ENCODE results near the gene ELMO1. TPM values are rescaled to one million over a fixed set of nuclear protein-coding genes. Genes with fewer than 3 reads are reported as not detected.

ELMO1 gene
- total and polyA plus RNA-seq, 2 of the 13 experiments (the other 11 are each of a cell fraction or from before 2014, with no cell fraction given): 0.11 to 0.17 TPM

DNA sequence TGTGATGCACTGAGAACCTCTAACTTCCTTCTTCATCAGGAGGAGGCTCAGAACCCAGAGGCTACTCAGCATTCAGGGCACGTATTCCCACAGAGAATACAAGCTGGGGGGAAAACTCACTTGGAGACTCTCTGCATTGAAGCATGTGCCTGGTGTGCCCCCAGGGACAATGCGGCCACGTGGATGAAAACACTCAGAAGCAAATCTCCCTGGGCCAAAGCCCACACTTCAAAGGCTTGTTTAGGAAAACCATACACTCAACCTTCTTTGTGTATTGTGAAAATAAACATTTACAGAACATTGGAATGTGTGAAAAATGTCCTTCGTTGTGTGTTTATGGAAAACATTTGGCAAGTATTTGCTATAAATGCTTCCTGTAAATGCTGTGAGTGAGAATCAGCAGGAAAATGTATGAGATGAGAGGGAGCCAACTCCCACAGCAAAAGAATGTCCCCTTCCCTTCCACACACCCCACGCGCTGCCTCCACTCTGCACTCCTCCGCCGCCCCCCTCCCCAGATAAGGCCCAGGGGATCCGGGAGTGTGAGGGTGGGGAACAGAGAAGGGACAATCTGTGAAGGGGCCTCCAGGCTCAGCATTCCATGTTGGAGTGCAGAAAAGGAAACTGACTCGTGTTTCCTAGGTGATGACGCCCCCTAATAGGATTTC is 339.5 kb downstream of the ELMO1 start (continued):
- TF ChIP-seq, protein P1, sequence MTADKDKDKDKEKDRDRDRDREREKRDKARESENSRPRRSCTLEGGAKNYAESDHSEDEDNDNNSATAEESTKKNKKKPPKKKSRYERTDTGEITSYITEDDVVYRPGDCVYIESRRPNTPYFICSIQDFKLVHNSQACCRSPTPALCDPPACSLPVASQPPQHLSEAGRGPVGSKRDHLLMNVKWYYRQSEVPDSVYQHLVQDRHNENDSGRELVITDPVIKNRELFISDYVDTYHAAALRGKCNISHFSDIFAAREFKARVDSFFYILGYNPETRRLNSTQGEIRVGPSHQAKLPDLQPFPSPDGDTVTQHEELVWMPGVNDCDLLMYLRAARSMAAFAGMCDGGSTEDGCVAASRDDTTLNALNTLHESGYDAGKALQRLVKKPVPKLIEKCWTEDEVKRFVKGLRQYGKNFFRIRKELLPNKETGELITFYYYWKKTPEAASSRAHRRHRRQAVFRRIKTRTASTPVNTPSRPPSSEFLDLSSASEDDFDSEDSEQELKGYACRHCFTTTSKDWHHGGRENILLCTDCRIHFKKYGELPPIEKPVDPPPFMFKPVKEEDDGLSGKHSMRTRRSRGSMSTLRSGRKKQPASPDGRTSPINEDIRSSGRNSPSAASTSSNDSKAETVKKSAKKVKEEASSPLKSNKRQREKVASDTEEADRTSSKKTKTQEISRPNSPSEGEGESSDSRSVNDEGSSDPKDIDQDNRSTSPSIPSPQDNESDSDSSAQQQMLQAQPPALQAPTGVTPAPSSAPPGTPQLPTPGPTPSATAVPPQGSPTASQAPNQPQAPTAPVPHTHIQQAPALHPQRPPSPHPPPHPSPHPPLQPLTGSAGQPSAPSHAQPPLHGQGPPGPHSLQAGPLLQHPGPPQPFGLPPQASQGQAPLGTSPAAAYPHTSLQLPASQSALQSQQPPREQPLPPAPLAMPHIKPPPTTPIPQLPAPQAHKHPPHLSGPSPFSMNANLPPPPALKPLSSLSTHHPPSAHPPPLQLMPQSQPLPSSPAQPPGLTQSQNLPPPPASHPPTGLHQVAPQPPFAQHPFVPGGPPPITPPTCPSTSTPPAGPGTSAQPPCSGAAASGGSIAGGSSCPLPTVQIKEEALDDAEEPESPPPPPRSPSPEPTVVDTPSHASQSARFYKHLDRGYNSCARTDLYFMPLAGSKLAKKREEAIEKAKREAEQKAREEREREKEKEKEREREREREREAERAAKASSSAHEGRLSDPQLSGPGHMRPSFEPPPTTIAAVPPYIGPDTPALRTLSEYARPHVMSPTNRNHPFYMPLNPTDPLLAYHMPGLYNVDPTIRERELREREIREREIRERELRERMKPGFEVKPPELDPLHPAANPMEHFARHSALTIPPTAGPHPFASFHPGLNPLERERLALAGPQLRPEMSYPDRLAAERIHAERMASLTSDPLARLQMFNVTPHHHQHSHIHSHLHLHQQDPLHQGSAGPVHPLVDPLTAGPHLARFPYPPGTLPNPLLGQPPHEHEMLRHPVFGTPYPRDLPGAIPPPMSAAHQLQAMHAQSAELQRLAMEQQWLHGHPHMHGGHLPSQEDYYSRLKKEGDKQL (CRISPR knock-in tag; IDR thresholded peaks at IDR 0.05; ENCODE audit: low read depth): 0 out of 2 replicates have a peak, but pooled peaks have one; percentile 18
- TF ChIP-seq SOX13 (IDR thresholded peaks at IDR 0.05): 0 out of 2 replicates have a peak, but pooled peaks have one; percentile 24
- TF ChIP-seq SOX13 (CRISPR knock-in tag; conservative IDR thresholded peaks at IDR 0.05 in 1 of 2, IDR thresholded peaks at IDR 0.05 in 1 of 2): peak in 1 of 2 experiments; percentile 86; a peak in 2 of 4 replicates
- 0 out of 2 replicates have a peak, but pooled peaks have one; percentile 18 for TF ChIP-seq CREM (IDR thresholded peaks at IDR 0.05)
- TF ChIP-seq CREM (CRISPR knock-in tag; IDR thresholded peaks at IDR 0.05): no peak
- TF ChIP-seq NFKBIZ (CRISPR knock-in tag; IDR thresholded peaks at IDR 0.05): no peak
- no peak for TF ChIP-seq SOX6 (IDR thresholded peaks at IDR 0.05)
- TF ChIP-seq SOX6 (CRISPR knock-in tag; IDR thresholded peaks at IDR 0.05): peak; percentile 87
- TF ChIP-seq, protein P2, sequence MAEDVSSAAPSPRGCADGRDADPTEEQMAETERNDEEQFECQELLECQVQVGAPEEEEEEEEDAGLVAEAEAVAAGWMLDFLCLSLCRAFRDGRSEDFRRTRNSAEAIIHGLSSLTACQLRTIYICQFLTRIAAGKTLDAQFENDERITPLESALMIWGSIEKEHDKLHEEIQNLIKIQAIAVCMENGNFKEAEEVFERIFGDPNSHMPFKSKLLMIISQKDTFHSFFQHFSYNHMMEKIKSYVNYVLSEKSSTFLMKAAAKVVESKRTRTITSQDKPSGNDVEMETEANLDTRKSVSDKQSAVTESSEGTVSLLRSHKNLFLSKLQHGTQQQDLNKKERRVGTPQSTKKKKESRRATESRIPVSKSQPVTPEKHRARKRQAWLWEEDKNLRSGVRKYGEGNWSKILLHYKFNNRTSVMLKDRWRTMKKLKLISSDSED (CRISPR knock-in tag; IDR thresholded peaks at IDR 0.05): no peak
- no peak for TF ChIP-seq RFXANK (CRISPR knock-in tag; IDR thresholded peaks at IDR 0.05)
- no peak for TF ChIP-seq EED (CRISPR knock-in tag; IDR thresholded peaks at IDR 0.05)
- 0 out of 4 replicates have a peak, but pooled peaks of 1 of the 2 experiments have one; percentile 11 for TF ChIP-seq EP300 (IDR thresholded peaks at IDR 0.05; ENCODE audit: low read depth in 2 of 2, low read length in 2 of 2)
- TF ChIP-seq EP300 (CRISPR knock-in tag; IDR thresholded peaks at IDR 0.05; ENCODE audit: borderline replicate concordance): no peak
- TF ChIP-seq, protein P3, sequence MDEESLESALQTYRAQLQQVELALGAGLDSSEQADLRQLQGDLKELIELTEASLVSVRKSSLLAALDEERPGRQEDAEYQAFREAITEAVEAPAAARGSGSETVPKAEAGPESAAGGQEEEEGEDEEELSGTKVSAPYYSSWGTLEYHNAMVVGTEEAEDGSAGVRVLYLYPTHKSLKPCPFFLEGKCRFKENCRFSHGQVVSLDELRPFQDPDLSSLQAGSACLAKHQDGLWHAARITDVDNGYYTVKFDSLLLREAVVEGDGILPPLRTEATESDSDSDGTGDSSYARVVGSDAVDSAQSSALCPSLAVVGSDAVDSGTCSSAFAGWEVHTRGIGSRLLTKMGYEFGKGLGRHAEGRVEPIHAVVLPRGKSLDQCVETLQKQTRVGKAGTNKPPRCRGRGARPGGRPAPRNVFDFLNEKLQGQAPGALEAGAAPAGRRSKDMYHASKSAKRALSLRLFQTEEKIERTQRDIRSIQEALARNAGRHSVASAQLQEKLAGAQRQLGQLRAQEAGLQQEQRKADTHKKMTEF (CRISPR knock-in tag; IDR thresholded peaks at IDR 0.05): 0 out of 2 replicates have a peak, but pooled peaks have one; percentile 21

Data from HepG2 (cell line).